Measurements from ENCODE around the gene ACTBL2.

The ACTBL2 gene

GRCh38 chr5:57517250-57517649 is 34.6 kb upstream of the ACTBL2 start:
- no peaks in the 10 kb centered on the region for H3K9me3 ChIP-seq (ENCODE audit: control insufficient read depth, insufficient read depth, low read depth, low read length)
- TF ChIP-seq ZNF341 (tag by site-specific recombination; IDR thresholded peaks at IDR 0.05; ENCODE audit: low read depth), result no peak
- TF ChIP-seq ZBTB21 (tag by site-specific recombination; IDR thresholded peaks at IDR 0.05), result no peak
- no peak for TF ChIP-seq ZNF366 (tag by site-specific recombination; conservative IDR thresholded peaks at IDR 0.05)
- no peak for TF ChIP-seq MZF1 (tag by site-specific recombination; IDR thresholded peaks at IDR 0.05; ENCODE audit: borderline replicate concordance)
- TF ChIP-seq HOXC10 (CRISPR knock-in tag; IDR thresholded peaks at IDR 0.05), result no peak
- TF ChIP-seq ZNF266 (tag by site-specific recombination; IDR thresholded peaks at IDR 0.05; ENCODE audit: low read depth), result no peak
- TF ChIP-seq SP7 (tag by site-specific recombination; IDR thresholded peaks at IDR 0.05), result no peak
- TF ChIP-seq ZBTB10 (tag by site-specific recombination; IDR thresholded peaks at IDR 0.05), result no peak
- TF ChIP-seq PRDM6 (tag by site-specific recombination; IDR thresholded peaks at IDR 0.05), result no peak
- no peak for TF ChIP-seq ZNF302 (tag by site-specific recombination; IDR thresholded peaks at IDR 0.05; ENCODE audit: low read depth)
- no peak for TF ChIP-seq ZNF19 (tag by site-specific recombination; IDR thresholded peaks at IDR 0.05; ENCODE audit: low read depth)
- no peak for TF ChIP-seq ZNF791 (tag by site-specific recombination; IDR thresholded peaks at IDR 0.05)
- H3K4me1 ChIP-seq (ENCODE audit: control insufficient read depth, insufficient read depth, low read length), result no peaks in the 10 kb centered on the region
- ChIA-PET CTCF (interaction anchor here (0.6 kb wide), 1 partner anchor 179 kb away, joined by 9 read pairs; no protein-coding TSS in a partner anchor), POLR2A (no interaction called here)
- no peak overlapping the region for H3K4me3 ChIP-seq (ENCODE audit: low read depth, low read length)
- no peak overlapping the region for H3K27ac ChIP-seq (ENCODE audit: extremely low read depth, low read depth, low read length)
- no peaks in the 10 kb centered on the region for H3K36me3 ChIP-seq (ENCODE audit: control insufficient read depth in 2 of 2, insufficient read depth in 1 of 2, low read length in 2 of 2)

GRCh38 chr5:57513785-57514184 is 31.2 kb upstream of the ACTBL2 start:
- ChIA-PET CTCF (interaction anchor here (0.6 kb wide), 1 partner anchor 310 kb away, joined by 3 read pairs; no protein-coding TSS in a partner anchor), POLR2A (no interaction called here)
- no peak for TF ChIP-seq ZNF26 (tag by site-specific recombination; IDR thresholded peaks at IDR 0.05)
- no peak for TF ChIP-seq SALL2 (tag by site-specific recombination; IDR thresholded peaks at IDR 0.05; ENCODE audit: borderline replicate concordance)
- TF ChIP-seq ZNF626 (tag by site-specific recombination; IDR thresholded peaks at IDR 0.05), result no peak
- no peak for TF ChIP-seq ZNF350 (tag by site-specific recombination; IDR thresholded peaks at IDR 0.05)
- no peak for TF ChIP-seq ZNF138 (tag by site-specific recombination; IDR thresholded peaks at IDR 0.05; ENCODE audit: borderline replicate concordance)
- TF ChIP-seq ZNF558 (tag by site-specific recombination; IDR thresholded peaks at IDR 0.05), result no peak
- TF ChIP-seq ZNF416 (tag by site-specific recombination; IDR thresholded peaks at IDR 0.05), result no peak
- H3K27ac ChIP-seq (ENCODE audit: extremely low read depth, low read depth, low read length), result no peak overlapping the region
- no peaks in the 10 kb centered on the region for H3K9me3 ChIP-seq (ENCODE audit: control insufficient read depth, insufficient read depth, low read depth, low read length)
- no peaks in the 10 kb centered on the region for H3K36me3 ChIP-seq (ENCODE audit: control insufficient read depth in 2 of 2, insufficient read depth in 1 of 2, low read length in 2 of 2)
- no peak overlapping the region for H3K4me3 ChIP-seq (ENCODE audit: low read depth, low read length)
- H3K4me1 ChIP-seq (ENCODE audit: control insufficient read depth, insufficient read depth, low read length), result no peaks in the 10 kb centered on the region

Measured in HEK293 (cell line).